GM12872 (cell line): ENCODE data around the gene CYFIP2.

Source experiments
- CTCF ChIP-seq: IDR thresholded peaks from 3 replicates; pipeline ENCODE4 v1.5.1; 2011; ENCODE audit warnings: low read depth, mild to moderate bottlenecking, low read length, moderate library complexity; ENCODE audit not compliant: insufficient read depth

Gene CYFIP2

GRCh38 chr5:157303023-157303422 is 37.1 kb downstream of the CYFIP2 start:
- no peak for TF ChIP-seq CTCF

- TF ChIP-seq CTCF = peak; percentile 40; the same call in 1 of the 3 replicates
Observed at GRCh38 chr5:157303667-157304327, 37.9 kb downstream of the CYFIP2 start.

- no peak for TF ChIP-seq CTCF
Observed at GRCh38 chr5:157306081-157306480, 40.2 kb downstream of the CYFIP2 start.

- TF ChIP-seq CTCF = no peak
Observed at GRCh38 chr5:157306692-157307471, 41.0 kb downstream of the CYFIP2 start.

GRCh38 chr5:157308836-157309465 is 43.0 kb downstream of the CYFIP2 start:
- TF ChIP-seq CTCF = 0 out of 3 replicates have a peak, but pooled peaks have one; percentile 16

GRCh38 chr5:157309796-157310195 is 43.9 kb downstream of the CYFIP2 start:
- no peak for TF ChIP-seq CTCF

- TF ChIP-seq CTCF = no peak
Observed at GRCh38 chr5:157311595-157311994, 45.7 kb downstream of the CYFIP2 start.
